ENCODE data around the gene ATP8A2.

The ATP8A2 gene

DNA sequence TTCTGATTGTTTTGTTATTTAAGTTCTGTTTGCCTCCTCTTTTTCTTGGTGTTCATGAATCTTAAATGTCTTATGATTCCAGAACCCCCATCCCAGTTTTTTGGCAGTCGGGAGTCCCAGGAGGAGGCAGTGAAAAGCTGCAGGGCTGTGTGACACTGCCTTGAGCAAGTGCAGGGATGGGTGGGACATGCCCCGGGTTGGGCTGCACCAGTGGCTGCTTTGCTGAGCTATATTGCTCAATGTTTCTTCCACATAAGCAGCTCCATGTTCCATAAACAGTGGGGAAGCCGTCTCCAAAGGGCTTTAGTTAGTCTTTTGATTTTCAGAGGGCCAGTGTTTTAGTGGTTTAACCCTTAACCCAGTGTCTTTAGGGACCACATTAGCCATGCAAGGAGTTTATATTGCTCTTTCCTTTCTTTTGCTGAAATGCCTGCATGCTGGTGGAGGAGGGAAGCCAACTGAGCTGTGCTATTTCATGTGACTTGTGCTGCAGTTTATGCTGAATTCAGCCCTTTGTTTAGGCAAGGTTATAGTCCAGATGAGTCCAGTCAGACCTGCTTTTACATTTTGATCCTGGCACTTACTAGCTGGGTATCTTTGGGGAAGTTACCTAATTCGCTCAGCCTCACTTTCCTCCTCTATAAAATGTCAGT is 13.1 kb downstream of the ATP8A2 start:
- DNase-seq (ENCODE audit: low read depth in 2 of 2), result no peak

DNA sequence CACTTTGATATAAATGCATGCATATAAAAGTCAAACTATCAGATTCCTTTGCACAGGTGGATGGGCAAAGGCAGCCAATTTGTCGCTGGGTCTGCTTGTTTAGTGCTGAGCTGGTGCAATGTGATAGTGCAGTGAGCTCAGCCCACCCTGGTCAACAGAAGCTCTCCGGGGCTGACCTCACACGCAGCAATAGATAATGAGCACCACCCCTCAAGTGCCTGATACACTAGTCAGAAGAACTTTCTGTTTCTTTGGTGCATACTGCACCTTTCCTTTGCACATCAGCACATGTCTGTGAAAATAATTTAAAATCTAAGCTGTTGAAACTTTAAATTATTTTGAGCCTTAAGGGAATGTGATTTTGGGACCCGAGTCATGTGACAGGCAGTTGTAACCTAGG is 20.2 kb downstream of the ATP8A2 start:
- no peak for DNase-seq (ENCODE audit: low read depth in 2 of 2)

DNA sequence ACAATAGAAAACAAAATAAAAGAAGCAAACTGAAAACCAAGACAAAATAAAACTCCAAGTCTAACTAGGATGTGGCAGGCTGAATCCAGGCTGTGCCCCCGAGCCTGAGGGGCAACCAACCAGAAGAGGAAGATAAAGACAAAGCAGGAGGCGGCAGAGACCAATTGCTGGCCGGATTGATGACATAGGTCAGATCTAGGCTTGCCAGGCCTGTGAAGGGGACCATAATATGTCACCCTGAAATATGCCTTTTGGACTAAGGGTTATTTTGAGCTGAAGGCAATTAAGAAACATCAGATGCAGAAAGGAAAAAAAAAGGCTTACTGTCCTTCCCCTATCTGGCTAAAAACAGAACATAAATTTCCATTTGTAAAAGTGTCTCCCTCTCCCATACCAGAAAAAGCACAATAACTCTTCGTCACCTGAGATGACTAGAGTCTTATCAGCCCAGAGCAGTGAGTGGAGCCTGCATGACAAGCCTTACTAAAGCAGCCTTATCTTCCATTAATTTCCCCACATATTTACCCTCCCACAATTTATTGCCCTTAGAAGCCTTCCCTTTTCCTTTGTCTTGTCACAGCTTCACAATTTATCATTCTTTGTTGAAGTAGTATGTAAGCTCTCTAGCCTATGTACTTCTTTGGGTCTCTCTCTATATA is 22.8 kb downstream of the ATP8A2 start:
- DNase-seq (ENCODE audit: low read depth in 2 of 2), result no peak

DNA sequence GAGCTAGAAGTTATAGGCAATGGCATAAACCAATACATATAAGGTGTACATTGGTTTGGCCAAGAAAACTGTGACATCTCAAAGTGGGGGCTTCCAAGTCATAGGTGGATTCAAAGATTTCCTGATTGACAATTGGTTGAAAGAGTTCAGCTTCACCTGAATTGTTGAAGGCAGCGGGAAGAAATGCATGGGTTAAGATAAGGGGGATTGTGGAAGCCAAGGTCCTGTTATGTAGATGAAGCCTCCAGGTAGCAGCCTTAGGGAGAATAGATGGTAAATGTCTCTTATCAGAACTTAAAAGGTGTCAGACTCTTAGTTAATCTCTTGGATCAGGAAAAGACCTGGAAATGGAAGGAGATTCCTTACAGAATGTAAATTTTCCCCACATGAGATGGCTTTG is 26.0 kb downstream of the ATP8A2 start:
- DNase-seq (ENCODE audit: low read depth in 2 of 2), result no peak

GRCh38 chr13:25400925-25401324 is 29.2 kb downstream of the ATP8A2 start:
- DNase-seq (ENCODE audit: low read depth in 2 of 2), result no peak

DNA sequence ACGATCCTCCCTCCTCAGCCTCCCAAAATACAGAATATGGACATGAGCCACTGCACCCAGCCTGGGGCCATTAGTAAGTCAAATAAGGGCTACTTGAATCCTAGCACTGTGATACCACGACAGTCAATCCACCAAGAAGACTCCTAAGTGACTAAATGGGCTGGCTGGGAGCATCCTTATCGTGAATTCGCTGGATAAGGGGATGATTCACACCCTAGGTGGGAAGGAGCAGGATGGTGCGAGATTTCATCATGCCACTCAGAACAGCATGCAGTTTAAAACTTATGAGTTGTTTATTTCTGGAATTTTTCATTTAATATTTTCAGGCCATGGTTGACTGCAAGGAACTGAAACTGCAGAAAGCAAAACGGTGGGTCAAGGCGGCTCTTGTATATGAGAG is 30.2 kb downstream of the ATP8A2 start:
- DNase-seq (ENCODE audit: low read depth in 2 of 2), result no peak

GRCh38 chr13:25406377-25406776 is 34.6 kb downstream of the ATP8A2 start:
- no peak for DNase-seq (ENCODE audit: low read depth in 2 of 2)

- no peak for DNase-seq (ENCODE audit: low read depth in 2 of 2)
Observed at GRCh38 chr13:25409938-25410337, 38.2 kb downstream of the ATP8A2 start.

DNA sequence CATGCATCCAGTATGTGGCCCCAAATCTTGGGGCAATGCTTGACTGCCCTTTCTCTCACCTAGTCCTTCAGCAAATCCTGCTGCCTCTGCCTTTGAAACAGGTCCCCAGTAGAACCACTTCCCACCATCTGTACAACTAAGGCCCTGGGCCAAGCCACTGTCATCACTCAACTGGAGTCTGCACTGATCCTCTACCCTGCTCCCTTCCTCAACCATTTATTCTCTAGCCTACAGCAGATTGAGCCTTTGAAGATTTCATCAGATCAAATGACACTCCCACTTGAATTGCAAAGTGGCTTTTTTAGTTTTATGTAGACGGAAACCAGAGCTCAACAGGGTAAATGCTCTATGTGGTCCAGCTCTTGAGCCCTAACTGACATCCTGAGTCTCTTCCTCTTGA is 43.5 kb downstream of the ATP8A2 start:
- DNase-seq (ENCODE audit: low read depth in 2 of 2), result no peak

DNA sequence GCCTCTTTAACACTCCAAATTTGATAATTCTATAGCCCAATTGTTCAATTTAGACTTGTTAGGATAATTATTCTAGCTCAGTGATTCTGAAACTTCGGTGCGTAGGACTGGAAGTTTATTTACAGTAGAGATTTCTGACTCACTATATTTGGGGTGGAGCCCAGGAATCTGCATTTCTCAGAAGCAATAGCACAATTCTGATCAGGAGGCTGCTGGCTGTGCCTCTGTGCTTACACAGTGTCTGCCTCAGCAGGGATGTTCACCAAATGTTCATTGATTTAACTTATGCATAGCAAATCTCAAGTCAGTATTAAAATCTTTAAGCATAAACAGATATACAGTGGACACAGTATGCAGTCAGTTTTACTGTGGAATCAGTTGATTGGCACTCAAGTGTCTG is 45.8 kb downstream of the ATP8A2 start:
- DNase-seq (ENCODE audit: low read depth in 2 of 2), result no peak

DNA sequence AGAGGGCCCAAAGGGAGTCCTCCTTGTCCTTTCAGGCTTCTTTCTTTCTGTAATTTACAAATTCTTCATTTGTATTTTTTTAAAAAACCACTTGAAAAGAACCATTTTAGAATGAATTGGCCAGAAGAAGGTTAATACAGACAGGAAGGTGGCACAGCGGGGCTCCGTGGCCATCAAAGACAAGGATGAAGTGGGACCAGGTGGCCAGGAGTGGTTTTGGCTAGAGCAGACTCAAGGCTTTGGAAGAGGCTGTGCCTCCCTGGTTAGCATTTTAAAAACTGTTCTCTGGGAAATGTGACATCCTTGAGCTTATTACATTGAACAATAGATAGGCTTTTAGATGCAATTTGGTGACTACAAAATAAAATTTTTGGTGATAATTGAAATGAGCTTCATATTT is 48.4 kb downstream of the ATP8A2 start:
- DNase-seq (ENCODE audit: low read depth in 2 of 2), result no peak

DNA sequence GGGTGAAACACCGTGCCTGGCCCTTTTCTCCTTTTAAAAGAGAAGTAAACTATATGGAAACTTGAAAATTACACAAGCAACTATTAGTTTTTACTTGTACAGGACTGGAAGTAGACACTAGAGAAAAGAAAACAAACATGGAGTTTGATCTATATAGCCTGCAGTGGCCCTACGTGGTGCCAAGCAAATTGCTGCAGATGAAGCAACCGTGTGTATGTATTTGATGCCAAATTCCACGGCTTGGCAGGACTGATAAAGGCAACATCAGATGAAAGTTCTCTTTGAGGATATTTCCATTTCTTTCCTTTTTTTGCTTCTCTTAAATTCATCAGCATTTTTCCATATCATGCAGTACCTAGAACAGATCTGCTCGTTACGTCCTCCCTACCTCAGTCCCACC is 49.8 kb downstream of the ATP8A2 start:
- no peak for DNase-seq (ENCODE audit: low read depth in 2 of 2)

GRCh38 chr13:25422153-25422552 is 50.4 kb downstream of the ATP8A2 start:
- no peak for DNase-seq (ENCODE audit: low read depth in 2 of 2)

- no peak for DNase-seq (ENCODE audit: low read depth in 2 of 2)
Observed at GRCh38 chr13:25423831-25424230, 52.1 kb downstream of the ATP8A2 start.

- no peak for DNase-seq (ENCODE audit: low read depth in 2 of 2)
Observed at GRCh38 chr13:25429466-25429865, 57.7 kb downstream of the ATP8A2 start.

DNA sequence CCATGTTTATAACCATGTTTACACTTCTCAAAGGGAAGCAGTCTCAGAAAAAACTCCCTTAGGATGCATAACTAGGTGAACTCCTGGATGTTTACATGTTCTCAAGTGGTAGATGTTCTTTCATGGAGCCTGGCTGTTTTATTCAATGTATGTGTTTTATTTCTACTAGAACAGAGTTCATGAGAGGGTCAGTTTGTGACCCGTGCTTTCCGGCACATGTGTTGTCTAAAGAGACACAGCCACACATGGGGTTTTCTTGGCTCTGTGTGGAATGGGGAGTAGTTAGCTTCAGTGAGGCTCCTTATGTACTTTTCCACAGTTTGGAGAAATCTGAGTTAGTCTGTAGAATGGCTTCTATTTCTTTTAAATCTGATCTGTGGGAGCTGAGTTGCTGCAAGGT is 60.9 kb downstream of the ATP8A2 start:
- no peak for DNase-seq (ENCODE audit: low read depth in 2 of 2)

DNA sequence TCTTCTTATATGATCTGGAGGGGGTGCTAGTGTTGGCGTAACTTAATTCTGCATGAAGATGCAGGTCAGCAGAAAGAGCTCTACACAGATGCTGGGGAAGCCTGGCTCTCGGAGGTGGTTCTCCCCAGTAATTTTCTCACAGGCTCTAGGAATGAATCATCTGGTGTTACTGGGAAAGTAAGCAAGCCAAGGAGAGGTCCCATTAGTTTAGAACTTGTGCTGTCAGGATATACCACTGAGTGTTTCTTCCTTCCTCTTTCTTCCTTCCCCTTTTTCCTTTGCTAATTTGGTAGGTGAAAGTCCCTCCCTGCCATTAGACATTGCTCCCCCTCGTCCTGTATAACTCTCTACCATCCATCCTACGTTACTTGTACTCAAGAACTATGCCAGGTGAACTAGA is 68.3 kb downstream of the ATP8A2 start:
- no peak for DNase-seq (ENCODE audit: low read depth in 2 of 2)

- no peak for DNase-seq (ENCODE audit: low read depth in 2 of 2)
Observed at GRCh38 chr13:25446261-25446660, 74.5 kb downstream of the ATP8A2 start.

- no peak for DNase-seq (ENCODE audit: low read depth in 2 of 2)
Observed at GRCh38 chr13:25447396-25447795, 75.6 kb downstream of the ATP8A2 start.

DNA sequence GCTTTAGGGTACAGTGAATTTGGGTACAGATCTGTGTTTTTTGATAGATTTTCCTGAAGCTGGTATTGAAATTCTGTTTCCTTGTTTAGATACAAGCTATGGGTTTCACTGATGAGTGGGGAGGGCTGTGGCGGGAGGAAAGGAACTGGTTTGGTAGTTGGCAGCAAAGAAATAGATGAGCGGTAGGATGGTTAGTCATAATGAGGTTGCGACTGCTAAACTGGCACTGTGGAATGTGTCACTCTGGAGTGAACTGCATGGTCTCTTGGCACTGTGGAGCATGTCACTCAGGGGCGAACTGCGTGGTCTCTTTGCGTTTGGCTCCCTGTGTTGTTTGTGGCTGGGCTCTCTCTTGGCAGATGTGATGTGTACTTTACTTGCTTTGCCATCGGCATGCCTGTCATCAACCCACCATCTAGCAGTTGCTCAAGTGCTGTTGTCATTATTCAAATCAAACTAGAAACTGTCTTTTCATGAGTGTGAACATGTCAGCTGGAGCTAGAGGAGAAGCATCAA is 82.1 kb downstream of the ATP8A2 start:
- DNase-seq (ENCODE audit: low read depth in 2 of 2), result no peak

DNA sequence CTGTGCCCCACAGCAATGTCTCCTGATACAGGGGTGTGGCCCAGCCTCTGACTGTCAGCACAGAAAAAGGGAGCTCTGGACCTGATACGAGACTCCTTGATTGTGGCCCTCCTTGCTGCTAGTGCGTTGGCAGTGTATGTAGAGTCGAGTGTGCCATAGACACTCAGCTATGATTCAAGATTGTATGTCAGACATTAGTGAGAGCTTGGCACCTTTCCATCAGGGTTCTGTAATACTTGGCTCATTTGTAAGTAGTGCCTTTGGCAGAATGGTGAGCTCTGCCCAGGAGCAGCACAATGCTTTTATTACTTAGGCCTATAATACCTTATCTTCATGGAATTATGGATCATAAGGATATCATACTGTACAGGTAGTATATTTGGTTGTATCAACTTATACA is 83.4 kb downstream of the ATP8A2 start:
- no peak for DNase-seq (ENCODE audit: low read depth in 2 of 2)

GRCh38 chr13:25457566-25457965 is 85.8 kb downstream of the ATP8A2 start:
- no peak for DNase-seq (ENCODE audit: low read depth in 2 of 2)

DNA sequence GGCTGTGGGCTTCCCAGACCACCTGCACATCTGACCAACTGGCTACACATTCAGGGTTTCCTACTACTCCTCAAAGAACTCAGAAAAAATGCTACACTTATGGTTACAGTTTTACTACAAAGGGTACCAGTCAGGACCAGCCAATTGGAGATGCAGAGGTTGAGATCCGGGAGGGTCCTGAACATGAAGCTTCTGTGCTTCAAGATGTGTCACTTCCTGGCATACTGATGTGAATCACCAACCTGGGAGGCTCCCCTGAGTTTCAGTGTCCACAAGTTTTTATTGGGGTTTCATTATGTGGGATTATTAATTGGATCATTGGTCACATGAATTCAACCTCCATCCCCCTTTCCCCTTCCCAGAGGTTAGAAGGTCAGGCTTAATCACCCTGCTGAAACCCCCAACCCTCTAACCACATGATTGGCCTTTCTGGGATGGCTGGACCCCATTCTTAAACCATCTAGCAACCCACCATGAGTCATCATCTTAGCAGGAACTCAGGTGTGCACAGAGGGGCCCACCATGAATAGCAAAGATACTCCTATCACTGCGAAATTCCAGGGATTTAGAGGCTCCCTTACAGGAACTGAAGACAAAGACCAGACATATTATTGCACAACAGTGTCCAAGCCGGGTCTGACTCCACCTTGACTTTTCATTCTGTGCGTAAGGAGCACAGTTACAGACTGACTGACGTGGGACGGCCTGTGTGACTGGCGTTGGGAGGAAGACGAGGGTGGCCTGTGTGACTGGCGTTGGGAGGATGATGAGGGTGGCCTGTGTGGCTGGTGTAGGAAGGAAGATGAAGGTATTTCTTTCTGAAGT is 90.7 kb downstream of the ATP8A2 start:
- no peak for DNase-seq (ENCODE audit: low read depth in 2 of 2)
